ENCODE data around the gene CAMK2D. TPM values are rescaled to one million over a fixed set of nuclear protein-coding genes. Genes with fewer than 3 reads are reported as not detected.

The CAMK2D gene
- total RNA-seq, 2 experiments from 2014 or later = 61.5 to 62.3 TPM

DNA sequence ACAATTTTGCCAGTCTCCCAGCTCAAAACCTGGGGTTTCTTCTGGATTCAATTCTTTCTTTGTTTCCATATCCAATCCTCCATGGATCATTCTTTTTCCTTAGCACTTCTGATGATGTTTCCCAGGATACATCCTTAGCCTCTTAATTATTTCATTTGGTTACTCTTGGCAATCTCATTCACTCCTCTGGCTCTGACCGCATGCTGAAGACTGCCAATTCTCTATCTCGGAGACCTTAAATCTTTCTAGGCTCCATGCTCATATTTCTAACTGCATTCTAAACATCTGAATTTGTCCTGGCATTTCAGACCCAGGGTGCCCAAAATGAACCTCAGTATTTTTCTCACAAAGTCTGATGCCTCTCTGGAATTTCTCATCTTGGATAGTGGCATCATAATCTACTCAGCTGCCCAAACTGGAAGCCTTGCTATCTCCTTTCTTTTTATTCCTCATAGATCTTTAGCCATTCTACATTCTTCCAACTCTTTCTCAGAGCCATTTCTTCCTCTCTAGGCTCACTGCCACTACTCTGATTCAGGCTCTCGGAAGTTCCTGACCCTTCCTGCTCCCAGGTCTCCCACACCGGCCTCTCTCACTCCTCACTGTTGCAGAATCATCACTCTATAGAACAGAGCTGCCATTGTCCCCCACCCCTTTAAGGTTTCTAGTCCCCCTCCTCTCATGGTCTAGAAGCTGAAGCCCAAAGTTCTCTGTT lies 290.2 kb downstream of the CAMK2D start:
- ChIA-PET CTCF (no interaction called here), POLR2A (interaction anchor here (0.7 kb wide), 1 partner anchor 26 kb away, joined by 4 read pairs; no protein-coding TSS in a partner anchor)

DNA sequence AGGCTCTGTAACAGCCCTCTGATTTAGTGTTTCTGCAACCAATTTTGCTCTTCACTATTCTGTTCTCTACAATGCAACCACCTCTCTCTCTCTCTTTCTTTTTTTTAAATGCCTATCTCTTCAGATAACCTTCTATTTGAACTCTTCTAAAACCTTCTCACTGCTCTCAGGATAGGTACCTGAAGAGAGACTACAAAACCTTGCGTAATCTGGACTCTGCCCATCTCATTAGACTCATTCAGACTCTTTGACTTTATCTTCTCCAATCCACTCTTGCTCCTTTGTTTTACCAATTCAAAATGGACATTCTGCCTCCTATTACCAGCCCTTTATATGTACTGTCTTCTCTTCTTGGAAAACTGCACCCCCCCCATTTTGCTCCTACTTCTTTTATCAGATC lies 291.6 kb downstream of the CAMK2D start:
- ChIA-PET POLR2A (no interaction called here), CTCF (no interaction called here)

DNA sequence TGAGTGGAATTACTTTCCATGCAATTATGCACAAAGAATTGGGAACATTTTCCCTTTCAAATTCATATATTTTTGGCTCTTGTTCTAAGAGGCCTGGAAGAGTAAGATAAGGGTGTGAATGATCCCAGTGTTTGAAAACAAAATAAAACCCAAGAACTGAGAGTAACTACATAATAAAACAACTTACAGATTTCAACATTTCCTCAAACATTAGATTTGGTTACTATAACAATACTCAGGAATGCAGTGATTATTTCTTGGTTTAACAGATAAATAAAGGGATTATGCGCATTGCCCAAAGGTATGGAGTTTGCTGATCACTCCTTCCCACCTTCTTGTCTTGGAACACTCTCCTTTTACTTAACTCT lies 292.5 kb downstream of the CAMK2D start:
- ChIA-PET POLR2A (no interaction called here), CTCF (no interaction called here)

DNA sequence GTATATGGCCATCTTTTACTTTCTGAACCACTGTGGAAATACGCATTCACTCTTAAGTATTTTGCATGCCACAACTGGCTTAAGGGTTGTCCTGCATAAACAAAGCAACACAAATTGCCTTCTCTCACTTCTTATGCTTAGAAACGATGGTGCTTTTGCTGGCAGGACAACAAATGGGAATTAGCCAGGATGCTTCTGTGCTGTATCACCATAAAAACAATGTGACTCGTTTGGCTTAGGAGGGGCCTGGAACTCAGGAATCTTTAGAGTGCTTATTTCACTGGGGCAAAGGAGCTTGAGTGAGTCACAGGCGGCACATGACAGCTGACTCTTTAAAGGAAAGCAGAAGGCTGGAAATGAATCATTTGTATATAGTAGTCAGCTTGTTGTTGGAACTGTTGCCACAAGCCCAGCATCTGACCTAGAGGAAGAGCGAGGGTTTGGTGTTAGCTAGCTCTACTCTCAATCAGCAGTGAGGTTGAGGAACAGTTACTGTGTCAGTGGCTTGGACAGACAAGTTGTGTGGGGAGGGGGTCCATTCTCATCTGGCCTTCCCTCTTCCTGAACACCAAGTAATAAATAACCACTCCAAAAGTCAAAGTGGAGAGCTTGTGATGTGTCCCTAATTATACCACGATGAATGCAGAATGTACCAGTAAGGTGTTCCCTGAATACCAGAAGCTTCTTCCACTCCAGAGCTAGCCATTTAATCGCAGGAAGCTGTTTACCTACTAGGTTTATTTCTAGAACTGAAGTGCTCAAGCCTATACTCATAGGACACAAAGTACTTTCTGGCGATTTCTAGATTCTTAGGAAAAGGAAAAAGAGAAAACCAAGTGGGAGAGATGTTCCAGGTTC lies 293.1 kb downstream of the CAMK2D start:
- POLR2A ChIA-PET = interaction anchor here (0.6 kb wide), 1 partner anchor 37 kb away, joined by 3 read pairs; no protein-coding TSS in a partner anchor
- CTCF ChIA-PET = no interaction called here

DNA sequence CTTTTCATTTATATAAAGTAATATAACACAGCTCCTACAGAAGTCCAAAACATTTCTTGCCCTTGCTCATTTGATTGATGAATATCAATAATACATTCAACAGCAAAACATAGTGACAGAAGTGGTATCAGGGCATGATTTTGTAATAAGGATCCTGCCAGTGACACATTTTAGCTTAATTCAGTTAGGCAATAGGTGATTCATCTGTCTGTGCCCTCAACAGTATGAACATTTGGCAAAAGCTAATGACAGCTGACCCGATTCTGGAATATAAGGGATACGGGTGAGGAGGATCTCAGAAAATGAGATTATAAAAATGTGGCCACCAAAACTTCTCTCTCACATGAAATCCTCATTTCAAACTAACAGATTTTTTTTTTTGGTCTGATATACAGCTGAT lies 294.0 kb downstream of the CAMK2D start:
- CTCF ChIA-PET = no interaction called here

DNA sequence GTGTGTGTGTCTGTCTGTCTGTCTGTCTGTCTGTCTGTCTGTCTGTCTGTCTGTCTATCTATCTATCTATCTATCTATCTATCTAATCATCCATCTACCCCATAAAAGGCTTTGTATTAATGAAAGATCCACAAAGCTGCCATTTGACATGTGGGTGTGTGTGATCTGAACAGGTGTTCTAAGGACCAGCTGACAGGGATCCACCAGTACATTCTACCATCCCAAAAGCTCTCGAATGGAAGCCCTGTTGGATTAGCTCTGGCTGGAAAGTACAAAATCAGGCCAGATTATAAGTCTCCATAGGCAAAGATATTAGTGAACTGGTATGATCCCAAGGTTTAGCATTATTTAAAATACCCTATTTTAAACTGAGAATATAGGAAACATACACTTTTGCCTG lies 299.3 kb downstream of the CAMK2D start:
- CTCF ChIA-PET = no interaction called here
- POLR2A ChIA-PET = no interaction called here

More for the DNA sequence above, 294.0 kb downstream of the CAMK2D start:
- POLR2A ChIA-PET = interaction anchor here (0.6 kb wide), 1 partner anchor 37 kb away, joined by 3 read pairs; no protein-coding TSS in a partner anchor

DNA sequence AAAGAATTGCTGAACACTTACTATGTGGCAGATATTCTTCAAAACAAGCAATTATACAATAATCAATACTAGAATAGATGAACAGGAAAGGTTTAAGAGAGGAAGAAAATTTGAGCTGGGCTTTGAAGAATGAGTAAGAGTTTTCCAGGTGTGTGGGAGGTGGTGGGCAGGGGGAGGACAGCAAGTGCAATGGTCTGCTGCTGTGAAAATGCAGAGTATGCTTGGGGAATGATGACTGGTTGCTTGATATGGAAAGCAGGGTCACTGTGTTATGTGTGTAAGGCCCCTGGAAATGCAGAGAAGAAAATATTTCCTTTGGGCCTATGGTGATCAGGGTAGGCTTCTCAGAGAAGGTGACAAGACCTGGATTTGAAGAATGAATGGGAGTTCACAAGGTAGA lies 300.3 kb downstream of the CAMK2D start:
- CTCF ChIA-PET = no interaction called here
- POLR2A ChIA-PET = no interaction called here

DNA sequence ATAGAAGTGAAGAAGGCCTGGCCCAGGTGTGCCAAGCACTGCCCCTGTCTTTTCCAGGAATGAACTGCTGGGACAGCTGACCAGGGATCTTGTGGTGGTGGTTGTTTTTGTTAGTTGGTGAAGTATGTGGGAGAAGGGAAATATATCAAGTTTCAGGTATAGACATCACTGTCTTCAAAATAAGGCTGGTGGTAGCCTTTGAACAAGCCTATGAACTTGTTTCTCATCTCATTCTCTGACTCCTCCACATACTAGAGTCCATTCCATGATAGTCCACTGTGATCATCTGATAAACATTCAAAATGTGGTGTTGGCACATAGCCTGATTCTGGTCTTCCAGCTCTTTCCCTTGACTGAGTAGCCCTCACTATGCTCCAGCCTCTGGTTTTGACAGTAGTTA lies 303.7 kb downstream of the CAMK2D start:
- ChIA-PET CTCF (no interaction called here), POLR2A (no interaction called here)

DNA sequence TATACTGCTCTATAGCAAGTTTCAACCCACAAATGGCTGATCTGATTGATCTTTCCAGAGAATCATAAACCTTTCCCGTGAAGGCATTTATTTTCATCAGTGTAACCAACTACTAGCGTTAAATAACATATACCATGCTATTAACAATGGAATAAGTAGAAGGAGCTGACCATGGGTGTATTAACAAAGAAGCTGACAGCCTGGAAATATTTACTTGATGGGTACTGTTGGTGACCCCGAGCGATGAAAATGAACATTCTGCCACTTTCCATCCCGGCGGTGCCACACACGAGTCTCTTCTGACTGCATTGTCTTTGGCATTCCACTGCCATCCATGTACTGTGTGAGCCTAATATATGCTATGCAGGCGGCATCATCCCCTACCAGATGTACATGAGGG lies 304.4 kb downstream of the CAMK2D start:
- ChIA-PET POLR2A (no interaction called here), CTCF (no interaction called here)

DNA sequence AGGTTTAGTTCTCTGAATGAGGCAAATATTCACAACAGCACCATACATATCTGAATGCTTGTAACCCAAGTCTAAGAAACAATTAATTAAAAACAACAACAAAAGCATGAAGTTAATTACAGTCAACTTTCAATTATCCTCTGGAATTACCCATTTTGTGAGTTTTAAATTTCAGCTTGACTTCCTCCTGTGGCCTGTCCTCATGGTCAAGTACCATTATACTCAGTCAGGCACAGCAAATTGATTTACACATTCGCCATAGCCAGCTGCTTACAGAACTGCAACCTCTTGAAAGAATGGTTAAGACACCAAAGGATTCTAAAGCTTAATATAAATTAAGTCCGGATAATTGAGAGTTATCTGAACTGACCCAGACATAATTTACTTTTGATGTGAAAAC lies 306.5 kb downstream of the CAMK2D start:
- POLR2A ChIA-PET = no interaction called here

DNA sequence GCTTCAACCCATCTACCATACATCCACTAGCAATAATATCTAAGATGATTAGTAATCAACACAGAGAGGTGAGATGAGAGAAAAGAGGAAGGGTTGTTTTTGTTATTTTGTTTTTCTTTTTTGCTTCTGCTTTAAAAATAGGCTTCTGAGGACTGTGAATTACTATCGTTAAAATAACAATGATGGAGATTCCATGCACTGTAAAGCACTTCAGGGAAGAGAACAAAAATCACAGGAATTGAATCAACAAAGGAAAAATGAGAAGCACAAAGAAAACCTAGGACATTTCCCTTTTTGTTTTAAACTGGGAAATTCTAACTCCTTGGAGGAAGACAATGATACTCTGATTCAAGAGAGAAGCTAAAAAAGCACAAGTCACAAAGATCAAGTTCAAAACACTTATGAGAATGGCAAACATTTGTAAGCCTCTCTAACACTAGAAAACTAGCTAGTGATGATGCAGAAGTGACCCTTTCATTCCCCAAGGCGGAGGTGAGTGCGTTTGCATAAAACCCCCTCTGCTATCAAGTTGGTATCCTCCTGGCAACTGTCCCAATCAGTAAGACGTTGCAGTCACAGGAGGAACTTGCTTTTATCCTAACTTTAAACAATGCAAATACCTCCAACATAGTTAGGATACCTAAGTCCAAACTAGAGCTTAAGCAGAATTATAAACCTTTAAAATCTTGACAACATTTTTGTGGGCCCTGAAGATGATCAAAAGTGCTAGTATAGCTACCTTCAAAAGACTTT lies 308.5 kb downstream of the CAMK2D start:
- ChIA-PET POLR2A (no interaction called here), CTCF (no interaction called here)

More for the DNA sequence above, 306.5 kb downstream of the CAMK2D start:
- CTCF ChIA-PET = no interaction called here

DNA sequence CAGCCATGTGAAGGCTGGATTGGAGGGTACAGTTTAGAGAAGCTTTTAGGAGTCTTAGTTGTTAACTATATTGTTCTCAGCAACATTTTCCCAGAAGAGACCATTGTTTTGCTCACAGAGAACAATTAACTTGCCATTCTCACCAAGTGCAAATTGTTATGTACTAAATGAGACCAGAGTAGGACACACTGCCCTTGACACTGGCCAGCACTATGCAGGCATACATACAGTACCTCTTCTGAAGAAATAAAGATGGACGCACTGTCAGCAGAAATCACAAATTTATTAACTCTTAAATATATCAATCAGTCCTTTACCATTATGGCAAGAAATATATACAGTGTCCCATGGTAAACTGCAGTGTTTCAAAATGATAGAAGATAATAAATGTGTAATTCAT lies 309.4 kb downstream of the CAMK2D start:
- POLR2A ChIA-PET = no interaction called here

DNA sequence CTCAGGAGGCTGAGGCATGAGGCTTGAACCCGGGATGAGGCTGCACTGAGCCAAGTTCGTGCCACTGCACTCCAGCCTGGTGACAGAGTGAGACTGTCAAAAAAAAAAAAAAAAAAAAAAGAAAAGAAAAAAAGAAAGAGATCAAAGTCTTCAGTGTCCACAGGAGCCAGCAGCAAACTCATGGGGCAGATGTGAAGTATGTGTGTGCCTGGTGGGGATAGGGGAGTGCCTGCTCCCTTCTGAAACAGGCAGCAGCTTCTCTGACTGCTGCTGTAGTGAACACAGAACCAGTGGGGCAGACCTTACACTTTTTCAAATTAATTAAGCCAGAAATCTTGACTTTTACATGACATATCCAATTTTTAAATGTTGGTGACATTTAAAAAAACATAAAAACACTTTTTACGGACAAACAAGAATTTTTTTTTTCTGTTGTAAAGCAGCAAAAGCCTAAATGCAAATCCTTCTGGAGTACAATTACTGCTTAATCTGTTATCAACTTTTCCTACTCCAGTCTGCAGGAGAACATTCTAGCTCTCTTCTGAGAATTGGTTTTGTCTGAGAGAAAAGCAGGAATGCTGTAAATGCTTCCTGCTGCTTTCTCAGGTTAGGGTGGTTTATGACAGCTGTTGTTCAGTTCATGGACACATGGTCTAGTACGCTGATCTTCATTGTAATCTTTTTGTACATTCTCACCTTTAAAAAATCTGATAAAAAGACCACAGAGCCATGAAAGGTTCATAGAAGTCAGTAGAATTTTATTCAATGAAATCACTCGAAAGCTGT lies 311.1 kb downstream of the CAMK2D start:
- ChIA-PET POLR2A (no interaction called here), CTCF (interaction anchor here (0.7 kb wide), 1 partner anchor 317 kb away, joined by 4 read pairs; no protein-coding TSS in a partner anchor)

More for the DNA sequence above, 309.4 kb downstream of the CAMK2D start:
- CTCF ChIA-PET = interaction anchor here (0.7 kb wide), 1 partner anchor 32 kb away, joined by 3 read pairs; no protein-coding TSS in a partner anchor

DNA sequence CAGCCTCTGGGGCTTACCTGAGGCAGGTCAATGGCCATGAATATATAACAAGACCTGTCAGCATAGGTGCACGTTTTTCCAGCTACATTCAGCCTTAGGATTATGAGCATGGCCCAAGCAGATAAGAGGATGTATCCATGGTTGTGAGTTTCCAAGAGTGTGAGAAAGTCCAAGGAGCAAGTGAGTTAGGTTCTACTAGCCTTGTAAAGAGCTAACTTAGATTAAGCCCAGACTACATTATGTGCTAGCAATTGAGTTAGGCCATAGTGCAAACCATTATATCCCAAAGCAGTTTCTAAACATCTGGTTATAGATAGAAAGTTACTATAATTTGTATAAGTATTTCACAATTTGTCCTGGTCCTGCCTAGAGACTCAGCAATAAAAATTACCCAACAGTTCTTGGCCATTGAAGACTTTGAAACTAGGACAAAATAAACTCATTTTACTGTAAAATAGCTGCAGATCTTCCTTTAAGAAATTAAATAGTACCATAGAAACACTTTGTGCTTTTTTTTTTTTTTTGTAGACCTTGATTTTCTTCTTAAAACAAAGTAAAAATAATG lies 312.0 kb downstream of the CAMK2D start:
- CTCF ChIA-PET = interaction anchor here (0.7 kb wide), 1 partner anchor 318 kb away, joined by 4 read pairs; no protein-coding TSS in a partner anchor
- POLR2A ChIA-PET = no interaction called here

DNA sequence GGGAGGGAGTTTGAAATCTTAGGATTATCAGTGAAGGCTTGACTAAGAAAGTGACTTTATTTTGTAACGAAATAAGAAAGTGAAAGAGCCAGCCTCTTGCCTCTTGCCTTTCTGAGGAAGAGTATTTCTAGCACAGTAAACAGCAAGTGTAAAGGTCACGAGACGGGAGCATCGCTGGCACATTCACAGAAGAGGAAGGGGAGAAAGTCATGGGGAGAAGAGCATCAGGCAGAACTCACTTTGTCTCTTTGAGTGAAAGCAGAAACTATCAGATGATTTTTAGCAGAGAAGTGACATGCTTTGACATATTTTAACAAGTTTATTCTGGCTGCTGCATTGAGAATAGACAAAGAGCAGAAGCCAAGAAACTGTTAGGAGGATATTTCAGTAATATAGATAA lies 313.8 kb downstream of the CAMK2D start:
- POLR2A ChIA-PET = no interaction called here
- CTCF ChIA-PET = no interaction called here

DNA sequence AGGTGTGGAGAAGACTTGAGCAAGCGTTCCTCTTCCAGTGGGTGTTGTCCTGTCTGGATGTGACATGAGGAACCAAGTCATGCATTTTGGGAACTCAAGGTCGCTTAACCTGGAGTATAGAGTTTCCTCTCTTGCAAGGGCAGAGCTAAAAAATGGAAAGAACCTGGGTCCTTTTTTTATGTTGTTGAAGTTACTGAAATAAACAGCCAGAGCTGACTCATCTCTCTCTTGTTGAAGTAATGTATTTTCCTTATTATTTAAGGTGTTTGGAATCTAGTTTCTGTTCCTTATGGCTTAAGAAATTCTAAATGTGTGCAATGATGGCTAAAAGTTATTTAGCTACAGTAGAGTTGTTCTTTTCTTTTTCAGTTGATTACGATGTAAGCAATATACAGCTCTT lies 314.5 kb downstream of the CAMK2D start:
- CTCF ChIA-PET = no interaction called here

DNA sequence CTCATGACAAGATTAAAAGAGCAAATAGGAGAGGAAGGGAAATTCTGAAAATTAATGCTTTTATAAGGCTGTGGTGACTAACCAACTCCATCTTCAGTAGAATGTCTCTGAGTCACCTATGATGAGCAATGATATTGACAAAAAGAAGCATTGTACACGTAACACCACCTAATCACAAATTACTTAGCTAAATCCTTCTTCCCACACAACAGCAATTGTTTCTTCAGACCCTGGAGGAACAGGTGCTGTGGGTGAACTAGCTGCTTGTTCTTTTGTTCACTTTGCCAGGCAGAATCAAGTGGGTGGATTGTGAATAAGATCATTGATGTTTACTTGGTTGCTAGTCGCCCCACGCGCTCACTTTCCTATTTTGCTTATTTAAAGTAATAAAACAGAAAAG lies 315.5 kb downstream of the CAMK2D start:
- ChIA-PET POLR2A (no interaction called here), CTCF (no interaction called here)

More for the DNA sequence above, 314.5 kb downstream of the CAMK2D start:
- POLR2A ChIA-PET = no interaction called here

DNA sequence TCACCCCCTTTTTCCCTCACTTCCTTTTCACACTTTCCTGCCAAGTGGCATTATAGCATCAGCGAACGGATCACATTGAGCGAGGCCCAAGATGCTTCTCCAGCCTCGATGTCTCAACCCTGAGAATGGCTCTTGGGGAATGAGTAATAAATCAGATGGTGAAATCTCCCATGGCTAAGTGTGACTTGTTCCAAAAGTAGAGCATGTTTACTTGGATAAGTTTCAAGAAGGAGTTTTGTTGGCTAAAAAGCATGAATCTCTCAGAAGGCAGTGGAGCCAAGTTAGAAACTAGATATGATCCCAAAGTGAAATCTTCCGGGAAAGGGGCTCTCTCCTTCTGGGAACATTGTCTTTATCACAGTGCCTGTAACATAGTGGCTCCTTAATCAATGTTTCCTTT lies 316.3 kb downstream of the CAMK2D start:
- ChIA-PET POLR2A (no interaction called here), CTCF (no interaction called here)

DNA sequence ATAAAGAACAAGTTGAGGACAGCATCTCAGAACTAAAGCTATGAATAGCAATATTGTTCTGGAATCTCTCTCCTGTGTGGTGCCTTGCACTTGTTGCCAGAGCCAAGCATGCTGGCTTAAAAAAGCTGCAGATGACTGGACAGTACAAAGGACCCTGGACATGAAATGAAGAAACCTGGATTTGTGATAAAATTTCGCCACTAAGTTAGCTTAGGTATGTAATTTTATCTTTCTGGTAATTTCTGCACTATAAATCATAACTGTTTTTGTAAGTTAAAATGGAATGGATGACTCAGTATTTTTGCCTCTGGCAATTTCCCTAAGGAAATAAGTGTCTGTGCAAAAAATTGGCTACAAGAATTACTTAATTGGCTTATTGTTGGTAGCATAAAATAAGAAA lies 317.2 kb downstream of the CAMK2D start:
- ChIA-PET POLR2A (interaction anchor here (1.1 kb wide), 1 partner anchor 233 kb away, joined by 3 read pairs; no protein-coding TSS in a partner anchor), CTCF (no interaction called here)
